GM23248 (cell line): Measurements from ENCODE around the gene DENND10.

Source experiments
- EZH2 ChIP-seq: fragments of 200-600 bp; sonication (generic); IDR thresholded peaks from 2 replicates; pipeline ENCODE4 v1.6.1; 2018; ENCODE audit warnings: antibody characterized with exemption, mild to moderate bottlenecking; ENCODE audit not compliant: insufficient read depth, poor library complexity, severe bottlenecking
- EZH2phosphoT487 ChIP-seq: fragments of 200-600 bp; sonication (generic); IDR thresholded peaks from 2 replicates; pipeline ENCODE4 v1.6.1; 2018; ENCODE audit warnings: antibody characterized with exemption, moderate library complexity, mild to moderate bottlenecking, low read depth; ENCODE audit not compliant: insufficient read depth

- no peak for TF ChIP-seq EZH2
- no peak for TF ChIP-seq EZH2phosphoT487
Observed at GRCh38 chr10:119061926-119062325, 42.0 kb upstream of the DENND10 start.
